Upper lobe of right lung (tissue), 1 donor: Measurements from ENCODE around the gene TOMM7. TPM values are rescaled to one million over a fixed set of nuclear protein-coding genes. Genes with fewer than 3 reads are reported as not detected.

Experiments used
- ATAC-seq: fragments of 200-7000 bp; cut with Tn5 transposase; one replicate; pipeline ENCODE4 v1.9.1; 2020; ENCODE audit warnings: mild to moderate bottlenecking, moderate library complexity
- DNase-seq: peaks from one replicate; pipeline ENCODE4 v3.0.0-alpha.2; 2020
- H3K27ac ChIP-seq: fragments of 200-600 bp; one replicate; pipeline ENCODE4 v1.8.0; 2022
- H3K27me3 ChIP-seq: fragments of 200-600 bp; one replicate; pipeline ENCODE4 v1.8.0; 2022; ENCODE audit warnings: mild to moderate bottlenecking
- H3K36me3 ChIP-seq: fragments of 200-600 bp; one replicate; pipeline ENCODE4 v1.8.0; 2022
- H3K4me1 ChIP-seq: fragments of 200-600 bp; one replicate; pipeline ENCODE4 v1.8.0; 2022
- H3K4me3 ChIP-seq: fragments of 200-600 bp; one replicate; pipeline ENCODE4 v1.8.0; 2022; ENCODE audit warnings: mild to moderate bottlenecking
- H3K9me3 ChIP-seq: fragments of 200-600 bp; one replicate; pipeline ENCODE4 v1.8.0; 2022
- CTCF ChIP-seq: fragments of 200-600 bp; IDR thresholded peaks from one replicate; pipeline ENCODE4 v1.8.0; 2022; ENCODE audit warnings: antibody characterized with exemption
- intact Hi-C: fragments of 100-400 bp; cut with DNase I; formaldehyde crosslinking; loops from one replicate; pipeline ENCODE4 v1.11.0; 2022
- total RNA-seq: library from RNA; stranded (reverse); fragmentation: NEBNext Ultra II Directional; extraction: Animal tissue kit (Norgen Biotek cat#: 25700); gene quantifications from one replicate; pipeline ENCODE4 v1.2.1, GENCODE V29; 2021
- donor health status: DM: no; HTN: yes; CAD: no; lungs with severe emphysema.

Gene TOMM7
- total RNA-seq, 1 donor from 2014 or later = 361 TPM

DNA sequence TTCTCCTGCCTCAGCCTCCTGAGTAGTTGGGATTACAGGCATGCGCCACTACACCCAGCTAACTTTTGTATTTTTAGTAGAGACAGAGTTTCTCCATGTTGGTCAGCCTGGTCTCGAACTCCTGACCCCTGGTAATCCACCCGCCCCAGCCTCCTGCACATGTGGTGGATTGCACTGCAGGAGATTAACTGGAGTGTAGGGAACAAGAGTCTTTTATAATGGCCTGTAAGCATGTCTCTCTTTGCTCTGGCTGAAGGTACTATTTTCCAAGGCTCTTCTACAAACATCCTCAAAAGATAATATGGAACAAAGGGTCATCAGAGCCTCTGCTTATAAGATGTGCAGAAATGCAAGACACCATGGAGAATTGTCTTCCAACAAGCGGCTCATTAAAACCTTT is 3.2 kb downstream of the TOMM7 start:
- Histone ChIP-seq H3K36me3 (peaks cover 33% of the 10 kb centered on the region), H3K27me3 (no peaks in the 10 kb centered on the region), H3K9me3 (no peaks in the 10 kb centered on the region), H3K4me1 (peaks cover 8% of the 10 kb centered on the region), H3K4me3 (no peak overlapping the region), H3K27ac (no peak overlapping the region)
- no peak for DNase-seq
- no peak for ATAC-seq
- no peak for TF ChIP-seq CTCF
- intact Hi-C loops = no loop called here

- no peak overlapping the region for H3K27ac ChIP-seq
- no peak for ATAC-seq
- no peak for TF ChIP-seq CTCF
Measured at GRCh38 chr7:22814261-22815208, 8.1 kb downstream of the TOMM7 start.

DNA sequence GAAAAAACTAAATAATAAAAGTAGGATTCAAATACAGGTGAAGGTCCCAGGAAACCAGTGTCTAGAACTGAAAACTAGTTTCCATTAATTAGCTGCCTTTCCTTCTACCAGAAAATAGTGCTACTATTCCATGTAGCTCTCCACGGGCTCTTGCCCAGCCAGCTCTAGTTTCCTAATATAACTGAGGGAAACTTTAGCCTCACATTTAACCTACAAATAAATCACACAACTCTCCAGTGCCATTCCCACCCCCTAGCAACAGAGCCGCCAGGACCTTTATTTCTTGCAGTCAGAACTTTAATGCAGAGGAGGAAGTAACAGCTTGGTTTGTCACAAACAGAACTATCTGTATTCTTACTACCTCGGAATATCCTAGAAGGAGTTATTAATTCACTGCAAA is 10.3 kb downstream of the TOMM7 start:
- intact Hi-C loops = no loop called here
- Histone ChIP-seq H3K9me3 (no peaks in the 10 kb centered on the region), H3K27me3 (no peaks in the 10 kb centered on the region), H3K27ac (no peak overlapping the region), H3K36me3 (peaks cover 54% of the 10 kb centered on the region), H3K4me1 (no peaks in the 10 kb centered on the region), H3K4me3 (no peak overlapping the region)
- TF ChIP-seq CTCF = no peak
- DNase-seq = no peak
- ATAC-seq = no peak

More at GRCh38 chr7:22814261-22815208, 8.1 kb downstream of the TOMM7 start:
- Histone ChIP-seq H3K27me3 (no peaks in the 10 kb centered on the region), H3K4me3 (no peak overlapping the region), H3K4me1 (no peaks in the 10 kb centered on the region), H3K36me3 (peaks cover 57% of the 10 kb centered on the region), H3K9me3 (no peaks in the 10 kb centered on the region)
- no peak for DNase-seq
- intact Hi-C loops = no loop called here

DNA sequence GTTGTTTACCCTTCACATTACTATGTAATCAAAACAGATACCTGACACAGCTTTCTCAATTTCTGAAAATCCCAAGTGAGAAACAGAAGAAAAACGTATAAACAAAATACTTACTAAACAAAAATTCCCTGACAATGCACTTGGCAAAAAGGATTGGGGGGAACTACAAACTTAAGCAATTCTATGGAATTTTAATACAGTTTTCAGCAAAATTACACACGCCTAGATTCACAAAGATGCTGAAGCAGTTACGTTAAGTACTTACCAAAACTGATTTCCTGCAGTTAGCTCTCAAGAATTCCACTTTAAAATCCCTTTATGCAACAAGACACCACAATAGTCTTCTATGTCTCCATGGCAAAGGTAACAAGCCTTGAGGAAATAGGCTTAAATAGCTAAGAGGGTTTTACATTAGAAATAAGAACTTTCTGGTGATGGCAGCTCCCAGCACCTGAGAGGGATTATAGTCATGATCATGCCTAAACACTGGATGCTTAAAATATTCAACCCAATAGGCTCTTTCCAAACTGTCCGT is 10.8 kb downstream of the TOMM7 start:
- TF ChIP-seq CTCF = no peak
- ATAC-seq (no peak), DNase-seq (no peak)
- no peaks in the 10 kb centered on the region for H3K27me3 ChIP-seq
- no peaks in the 10 kb centered on the region for H3K4me1 ChIP-seq
- intact Hi-C loops = no loop called here
- no peak overlapping the region for H3K27ac ChIP-seq
- no peaks in the 10 kb centered on the region for H3K9me3 ChIP-seq
- peaks cover 48% of the 10 kb centered on the region for H3K36me3 ChIP-seq
- H3K4me3 ChIP-seq = no peak overlapping the region

DNA sequence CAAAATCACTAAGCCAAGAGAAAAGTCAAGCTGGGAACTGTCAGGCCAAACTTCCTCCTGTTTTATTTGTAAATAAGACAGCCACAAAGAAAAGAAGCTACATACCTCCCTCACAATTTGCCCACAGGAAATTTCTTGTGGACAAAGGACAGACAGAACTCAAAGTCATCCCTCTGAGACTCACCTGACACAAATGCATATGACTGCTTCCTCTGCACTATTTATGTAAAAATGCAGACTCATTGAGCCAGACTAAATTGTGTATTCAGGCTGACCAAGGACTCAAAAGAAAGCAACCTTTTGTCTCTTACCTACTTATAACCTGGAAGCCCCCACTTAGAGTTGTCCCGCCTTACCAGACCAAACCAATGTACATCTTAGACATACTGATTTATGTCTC is 11.8 kb downstream of the TOMM7 start:
- ATAC-seq (no peak), DNase-seq (no peak)
- Histone ChIP-seq H3K27me3 (no peaks in the 10 kb centered on the region), H3K9me3 (no peaks in the 10 kb centered on the region), H3K4me1 (no peaks in the 10 kb centered on the region), H3K4me3 (no peak overlapping the region), H3K36me3 (peaks cover 38% of the 10 kb centered on the region), H3K27ac (no peak overlapping the region)
- intact Hi-C loops = no loop called here
- no peak for TF ChIP-seq CTCF
